NCI-H146 treated with DMSO at 0.1 percent for 48 hours (cell line): ENCODE measurements around the gene SCYGR6.

Experiments used
- DNase-seq: peaks from one replicate; lab custom pipeline; 2025; ENCODE audit not compliant: unreplicated experiment; lab: John Stamatoyannopoulos, UW

SCYGR6 gene

DNA sequence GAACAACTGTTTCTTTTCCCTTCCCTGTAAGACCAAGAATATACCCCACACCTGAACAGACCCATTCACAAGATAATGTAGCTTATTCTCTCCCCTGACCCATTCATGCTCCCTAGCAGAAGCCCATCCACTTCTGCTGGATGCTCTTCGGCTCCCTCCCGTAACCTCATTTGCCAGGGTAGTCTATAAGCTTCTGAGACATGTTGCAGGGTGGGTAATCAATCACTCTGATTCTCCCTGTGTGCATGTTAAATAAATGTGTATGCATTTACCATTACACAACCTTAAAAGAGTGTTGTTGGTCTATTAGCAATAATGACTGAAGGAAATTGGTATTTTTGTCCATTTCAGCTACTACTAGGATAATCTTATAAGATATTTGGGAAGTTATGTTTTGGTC is 8.1 kb downstream of the SCYGR6 start:
- DNase-seq: no peak

DNA sequence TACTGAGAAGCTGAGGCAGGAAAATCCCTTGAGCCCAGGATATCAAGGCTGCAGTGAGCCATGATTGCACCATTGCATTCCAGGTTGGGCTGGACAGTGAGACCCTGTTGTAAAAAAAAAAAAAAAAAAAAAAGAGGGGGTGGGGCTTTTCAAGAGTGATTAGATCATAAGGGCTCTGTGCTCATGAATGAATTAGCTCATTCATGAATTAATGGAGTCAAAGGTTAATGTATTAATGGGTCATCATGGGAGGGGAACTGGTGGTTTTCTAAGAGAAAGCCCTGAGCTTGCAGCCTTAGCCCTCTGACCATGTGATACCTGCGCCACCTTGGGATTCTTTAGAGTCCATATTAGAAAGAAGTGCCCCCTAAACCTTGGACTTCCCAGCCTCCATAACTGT is 11.3 kb downstream of the SCYGR6 start:
- no peak for DNase-seq

DNA sequence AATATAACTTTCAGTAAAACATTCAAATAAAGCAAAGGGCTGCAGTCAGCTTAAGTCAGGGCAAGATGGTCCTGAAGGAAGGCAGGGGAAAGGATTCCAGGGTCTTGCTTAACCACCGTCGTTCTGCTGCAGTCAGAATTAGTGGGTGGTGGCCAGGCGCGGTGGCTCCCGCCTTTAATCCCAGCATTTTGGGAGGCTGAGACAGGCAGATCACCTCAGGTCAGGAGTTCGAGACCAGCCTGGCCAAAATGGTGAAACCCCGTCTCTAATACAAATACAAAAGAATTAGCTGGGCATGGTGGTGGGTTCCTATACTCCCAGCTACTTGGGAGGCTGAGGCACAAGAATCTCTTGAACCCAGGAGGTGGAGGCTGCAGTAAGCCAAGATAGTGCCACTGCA is 13.6 kb downstream of the SCYGR6 start:
- DNase-seq: no peak

DNA sequence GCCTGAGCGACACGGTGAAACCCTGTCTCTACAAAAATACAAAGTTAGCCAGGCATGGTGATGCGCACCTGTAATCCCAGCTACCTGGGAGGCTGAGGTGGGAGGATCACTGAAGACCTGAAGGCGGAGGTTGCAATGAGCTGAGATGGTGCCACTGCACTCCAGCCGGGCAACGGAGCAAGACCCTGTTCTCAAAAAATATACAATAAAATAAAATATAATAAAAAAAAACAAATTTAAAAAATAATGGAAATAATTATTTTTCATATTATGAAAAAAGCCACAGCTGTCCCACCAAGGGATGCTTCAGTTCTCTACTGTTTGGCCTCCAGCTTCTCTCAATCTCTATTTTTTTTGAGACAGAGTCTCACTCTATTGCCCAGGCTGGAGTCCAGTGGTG is 17.2 kb downstream of the SCYGR6 start:
- no peak for DNase-seq

DNA sequence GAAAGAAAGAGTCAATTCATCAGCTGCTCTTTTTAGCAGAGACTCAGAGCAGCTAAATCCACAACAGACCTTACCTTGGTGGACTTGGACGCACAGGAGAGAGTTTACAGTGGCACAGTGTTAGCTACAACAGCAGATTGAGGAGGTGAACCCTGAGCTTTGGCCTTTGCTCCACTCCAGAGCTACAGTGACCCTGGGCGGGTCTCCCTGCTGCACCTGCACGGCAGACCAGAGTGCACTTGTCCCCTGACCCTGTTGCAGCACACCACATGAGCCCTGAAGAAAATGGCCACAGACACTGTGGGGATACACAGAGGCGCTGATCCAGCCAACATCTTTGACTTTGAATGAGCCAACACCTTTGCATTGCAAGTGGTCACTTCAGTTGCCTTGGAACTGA is 17.7 kb downstream of the SCYGR6 start:
- no peak for DNase-seq

DNA sequence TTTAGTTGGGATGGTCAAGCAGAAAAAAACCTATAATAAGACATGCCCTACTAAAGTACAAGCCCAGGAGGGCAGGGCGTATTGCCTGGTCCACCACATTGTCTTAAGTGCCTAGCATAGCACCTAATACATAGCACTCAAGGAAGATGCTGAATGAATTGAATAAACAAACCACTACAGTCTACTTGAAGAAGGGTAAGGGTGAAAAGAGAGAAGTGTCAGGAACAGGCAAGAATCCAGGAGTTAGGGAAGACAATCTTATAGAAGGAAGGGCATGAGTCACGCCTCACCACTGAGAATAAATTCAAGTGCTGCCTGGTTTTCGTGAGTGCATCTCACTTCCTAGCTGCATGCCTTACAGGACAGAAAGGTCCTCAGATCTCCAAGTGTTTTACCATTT is 20.6 kb downstream of the SCYGR6 start:
- no peak for DNase-seq

DNA sequence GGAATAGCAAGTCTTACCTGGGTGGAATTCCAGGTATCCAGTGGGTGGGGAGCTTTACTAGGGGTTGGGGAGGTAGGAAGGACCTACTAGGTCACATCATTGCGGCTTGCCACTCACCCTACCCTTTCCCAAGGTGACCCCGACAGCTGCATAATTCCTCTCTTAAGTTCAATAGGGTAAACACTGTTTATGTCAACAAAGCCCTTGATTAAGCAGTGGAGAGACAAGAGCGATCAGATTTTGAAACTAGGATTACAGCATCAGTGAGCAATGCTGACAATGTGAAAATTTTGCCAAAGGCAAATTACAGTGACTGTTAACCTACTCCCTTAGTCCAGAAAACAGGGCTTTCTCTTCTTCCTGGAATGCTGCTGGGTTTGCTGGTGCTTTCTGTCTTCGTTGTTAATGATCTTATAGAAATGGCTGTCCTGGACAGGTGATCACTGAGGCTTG is 21.3 kb downstream of the SCYGR6 start:
- DNase-seq: no peak

DNA sequence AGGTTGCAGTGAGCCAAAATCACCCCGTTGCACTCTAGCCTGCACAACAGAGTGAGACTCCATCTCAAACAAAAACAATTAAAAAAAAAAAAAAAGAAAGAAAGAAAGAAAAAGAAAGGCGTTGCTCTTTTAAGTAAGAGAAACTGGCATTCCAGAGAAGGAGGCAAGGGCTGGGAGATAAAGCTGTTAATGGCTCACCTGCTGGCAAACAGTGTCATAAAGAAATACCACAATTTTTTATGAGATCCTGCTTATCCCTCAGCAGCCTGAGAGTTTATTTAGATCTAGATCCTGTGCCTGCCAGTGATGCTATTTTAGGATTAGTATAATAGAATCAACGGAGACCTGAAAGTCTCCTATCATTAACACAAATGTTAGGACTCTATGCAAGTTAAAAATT is 23.0 kb downstream of the SCYGR6 start:
- no peak for DNase-seq

DNA sequence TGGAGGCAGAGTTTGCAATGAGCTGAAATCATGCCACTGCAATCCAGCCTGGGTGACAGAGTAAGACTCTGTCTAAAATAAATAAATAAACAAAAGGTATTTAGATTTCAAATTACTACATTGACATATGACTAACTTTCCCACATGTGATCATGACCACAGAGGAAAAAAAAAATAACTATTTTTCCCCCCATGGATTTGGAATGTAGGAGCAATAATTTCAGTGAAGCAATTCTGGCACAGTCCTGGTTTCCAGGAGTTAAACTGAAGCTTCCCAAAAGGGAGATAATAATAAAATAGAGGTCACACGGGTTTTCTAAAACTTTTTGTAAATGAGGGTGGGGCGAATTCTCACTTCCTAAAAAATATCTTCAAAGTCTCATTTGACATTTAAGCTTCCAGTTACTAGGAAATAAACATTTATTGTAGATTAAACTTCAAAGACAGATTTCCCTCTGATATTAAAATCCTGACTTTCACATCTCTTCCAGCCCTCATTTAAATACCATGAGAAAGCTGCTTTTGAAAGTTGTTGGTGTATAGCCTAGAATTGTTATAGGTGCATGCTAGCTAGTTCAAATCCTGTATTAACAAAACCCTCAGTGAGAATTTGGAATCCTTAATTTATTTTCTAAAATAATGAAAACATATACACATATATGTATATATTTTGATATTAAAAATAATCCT is 27.4 kb downstream of the SCYGR6 start:
- no peak for DNase-seq

DNA sequence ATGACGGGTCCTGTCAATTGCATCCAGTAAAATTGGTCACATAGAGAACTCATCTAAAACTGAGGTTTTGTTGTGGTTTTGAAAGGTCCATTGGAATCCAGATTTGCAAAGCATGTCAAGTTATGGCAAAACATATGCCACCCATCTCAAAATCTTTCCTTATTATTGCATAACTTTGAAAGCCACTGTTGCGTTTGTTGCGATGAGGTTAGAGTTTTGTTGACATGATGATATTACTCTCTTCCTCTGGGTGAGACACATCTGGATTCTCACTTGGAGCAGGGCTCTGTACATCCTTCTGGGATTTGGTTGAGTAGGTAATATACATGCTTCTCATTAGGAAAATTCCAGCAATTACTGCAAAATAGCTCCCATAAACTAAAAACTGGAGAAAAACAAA is 37.4 kb downstream of the SCYGR6 start:
- DNase-seq: no peak

DNA sequence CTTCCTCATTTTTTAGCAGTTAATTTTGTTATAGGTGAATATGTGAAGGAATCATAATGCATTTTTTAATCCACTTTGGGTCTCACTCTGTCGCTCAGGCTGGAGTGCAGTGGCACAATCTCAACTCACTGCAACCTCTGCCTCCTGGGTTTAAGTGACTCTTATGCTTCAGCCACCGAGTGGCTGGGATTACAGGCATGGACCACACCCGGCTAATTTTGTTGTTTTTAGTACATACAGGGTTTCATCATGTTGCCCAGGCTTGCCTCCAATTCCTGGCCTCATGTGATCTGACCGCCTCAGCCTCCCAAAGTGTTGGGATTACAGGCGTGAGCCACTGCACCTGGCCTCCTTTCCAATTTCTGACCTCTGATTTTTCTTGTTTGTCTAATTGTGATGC is 40.3 kb downstream of the SCYGR6 start:
- no peak for DNase-seq

DNA sequence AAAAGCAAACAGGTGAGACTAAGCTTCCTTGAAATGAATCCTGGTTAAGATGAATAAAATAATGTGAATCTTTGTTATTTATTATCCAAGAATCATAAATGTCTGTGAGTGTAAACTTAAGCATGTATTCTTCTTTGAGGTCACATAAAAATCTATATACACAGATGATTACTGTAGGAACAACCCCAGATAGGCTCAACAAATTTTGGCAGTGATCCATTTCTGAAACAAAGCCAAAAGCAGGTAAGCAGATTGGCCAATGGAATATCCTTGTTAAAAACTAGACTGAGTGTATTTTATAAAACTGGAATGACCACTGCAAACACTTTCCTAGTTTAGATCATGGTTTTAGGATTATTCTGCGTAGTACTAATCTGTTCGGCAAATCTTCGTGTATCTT is 46.6 kb downstream of the SCYGR6 start:
- no peak for DNase-seq

DNA sequence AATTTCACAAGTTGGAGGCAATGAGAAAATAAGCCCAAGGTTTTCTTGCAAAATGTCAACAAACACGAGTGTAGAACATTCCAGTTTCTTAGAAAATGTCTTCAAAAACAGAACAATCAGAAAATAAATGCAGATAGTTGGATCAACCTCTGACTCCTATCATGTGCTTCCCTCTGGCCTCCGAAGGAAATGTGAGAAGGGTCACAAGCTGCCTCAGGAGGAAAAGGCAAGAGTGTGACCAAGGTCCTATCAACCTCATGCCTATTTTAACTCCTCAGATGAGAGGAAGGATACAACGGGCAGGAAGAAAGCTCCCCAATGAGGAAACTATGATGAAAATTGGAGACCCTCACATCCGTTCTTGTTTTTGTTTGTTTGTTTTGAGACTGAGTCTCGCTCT is 50.1 kb downstream of the SCYGR6 start:
- DNase-seq: no peak
